ENCODE data around the gene RABEPK. TPM values are rescaled to one million over a fixed set of nuclear protein-coding genes. Genes with fewer than 3 reads are reported as not detected.

The RABEPK gene
- total RNA-seq, 1 experiment from 2014 or later = 21.8 TPM

DNA sequence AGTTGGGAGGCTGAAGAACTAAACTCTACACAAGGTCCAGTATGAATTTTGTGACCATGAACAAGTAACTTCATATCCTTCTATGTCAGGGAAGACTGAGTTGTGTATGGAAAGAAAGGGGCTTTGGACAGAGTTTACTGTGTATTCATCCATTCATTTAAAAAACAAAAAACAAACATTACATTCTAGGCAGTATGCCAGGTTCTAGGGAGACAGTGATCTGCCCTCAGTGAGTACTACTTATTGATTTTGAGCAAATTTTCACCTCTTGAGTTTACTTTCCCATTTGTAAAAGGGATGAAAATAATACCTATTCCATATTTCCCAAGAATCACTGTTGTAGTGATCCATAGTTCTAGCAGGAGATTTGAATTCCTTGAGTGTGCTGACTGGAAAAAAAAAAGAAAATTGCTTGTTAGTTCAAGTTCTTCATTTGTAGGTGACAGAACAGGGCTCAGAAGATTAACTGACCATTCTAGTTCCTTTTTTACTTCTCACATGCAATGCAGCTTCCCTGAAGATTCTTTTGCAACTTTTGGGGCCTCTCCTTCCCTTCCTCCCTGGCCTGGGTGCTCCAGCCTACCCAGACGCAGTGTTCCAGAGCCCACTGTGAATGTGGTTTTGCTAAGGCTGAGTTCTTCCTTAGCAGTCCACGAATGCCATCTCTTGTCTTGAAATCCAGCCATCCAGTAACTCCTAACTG lies 58.6 kb downstream of the RABEPK start:
- Histone ChIP-seq H3K4me2 (ENCODE audit: insufficient read depth, insufficient read length, low read length) (no peak overlapping the region), H3K79me1 (ENCODE audit: insufficient read depth, low read depth, low read length, poor library complexity, severe bottlenecking) (no peaks in the 10 kb centered on the region), H3K27ac (ENCODE audit: insufficient read length, low read depth, low read length) (no peak overlapping the region), H4K20me1 (ENCODE audit: control insufficient read depth, insufficient read depth, insufficient read length) (no peaks in the 10 kb centered on the region), H3K18ac (ENCODE audit: insufficient read length, low read depth, low read length) (no peak overlapping the region), H4K8ac (replicated peaks; ENCODE audit: insufficient read length, low read depth, low read length) (no peak overlapping the region), H3K4ac (ENCODE audit: low read depth, low read length) (no peak overlapping the region), H3K27me3 (ENCODE audit: insufficient read depth, low read length) (no peaks in the 10 kb centered on the region), H3K14ac (ENCODE audit: insufficient read depth, low read length) (no peak overlapping the region), H2BK20ac (ENCODE audit: low read depth, low read length, poor library complexity, severe bottlenecking) (no peak overlapping the region), H3K9ac (ENCODE audit: extremely low read depth, insufficient read length, low read length) (no peak overlapping the region), H3K9me3 (ENCODE audit: control insufficient read depth, low read depth, low read length) (no peaks in the 10 kb centered on the region), H4K91ac (ENCODE audit: insufficient read length, low read depth, low read length) (no peak overlapping the region), H3T11ph (ENCODE audit: low read length) (no peak overlapping the region), H2AFZ (ENCODE audit: low read length) (no peak overlapping the region), H2BK5ac (ENCODE audit: insufficient read length, low read length) (no peak overlapping the region), H3K23ac (ENCODE audit: insufficient read length, low read depth, low read length) (no peak overlapping the region), H2BK15ac (ENCODE audit: low read depth, low read length) (no peak overlapping the region), H3K23me2 (ENCODE audit: insufficient read length, low read depth, low read length, poor library complexity, severe bottlenecking) (peaks cover 4% of the 10 kb centered on the region), H3K79me2 (ENCODE audit: insufficient read depth, low read length) (peaks cover 3% of the 10 kb centered on the region; the same call in 1 of the 2 replicates), H2AK5ac (ENCODE audit: insufficient read length, low read length) (no peak overlapping the region), H3K56ac (ENCODE audit: insufficient read length, low read depth, low read length) (no peak overlapping the region), H2BK12ac (ENCODE audit: insufficient read length, low read depth, low read length) (no peak overlapping the region), H4K5ac (ENCODE audit: insufficient read length, low read depth, low read length) (no peak overlapping the region), H2BK120ac (ENCODE audit: low read depth, low read length, poor library complexity, severe bottlenecking) (no peak overlapping the region), H3K4me1 (ENCODE audit: insufficient read depth, low read length) (no peaks in the 10 kb centered on the region)
- Mint-ChIP-seq H3K36me3 (ENCODE audit: insufficient read depth in 1 of 3, low read depth in 3 of 3) (peaks cover 0 to 7% (median 3%) of the 10 kb centered on the region in 3 experiments; a peak in 5 of 7 replicates), H3K4me1 (peaks cover 8 to 12% of the 10 kb centered on the region in 2 experiments), H3K4me3 (no peak overlapping the region), H3K9me3 (peaks cover 0 to 7% of the 10 kb centered on the region in 2 experiments; a peak in 1 of 5 replicates), H3K27ac (no peak overlapping the region), H3K27me3 (ENCODE audit: low read depth) (no peaks in the 10 kb centered on the region)
- DNase-seq = no peak
- WGBS (ENCODE audit: extremely low coverage, insufficient read length, low lambda C conversion rate) = no CpG with 5 or more reads among the region's 2 CpGs
- TF ChIP-seq, protein P1, sequence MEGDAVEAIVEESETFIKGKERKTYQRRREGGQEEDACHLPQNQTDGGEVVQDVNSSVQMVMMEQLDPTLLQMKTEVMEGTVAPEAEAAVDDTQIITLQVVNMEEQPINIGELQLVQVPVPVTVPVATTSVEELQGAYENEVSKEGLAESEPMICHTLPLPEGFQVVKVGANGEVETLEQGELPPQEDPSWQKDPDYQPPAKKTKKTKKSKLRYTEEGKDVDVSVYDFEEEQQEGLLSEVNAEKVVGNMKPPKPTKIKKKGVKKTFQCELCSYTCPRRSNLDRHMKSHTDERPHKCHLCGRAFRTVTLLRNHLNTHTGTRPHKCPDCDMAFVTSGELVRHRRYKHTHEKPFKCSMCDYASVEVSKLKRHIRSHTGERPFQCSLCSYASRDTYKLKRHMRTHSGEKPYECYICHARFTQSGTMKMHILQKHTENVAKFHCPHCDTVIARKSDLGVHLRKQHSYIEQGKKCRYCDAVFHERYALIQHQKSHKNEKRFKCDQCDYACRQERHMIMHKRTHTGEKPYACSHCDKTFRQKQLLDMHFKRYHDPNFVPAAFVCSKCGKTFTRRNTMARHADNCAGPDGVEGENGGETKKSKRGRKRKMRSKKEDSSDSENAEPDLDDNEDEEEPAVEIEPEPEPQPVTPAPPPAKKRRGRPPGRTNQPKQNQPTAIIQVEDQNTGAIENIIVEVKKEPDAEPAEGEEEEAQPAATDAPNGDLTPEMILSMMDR (conservative IDR thresholded peaks at IDR 0.05) = no peak

Data from H9 (cell line).